Measurements from ENCODE around the gene GLRA3.

DNA sequence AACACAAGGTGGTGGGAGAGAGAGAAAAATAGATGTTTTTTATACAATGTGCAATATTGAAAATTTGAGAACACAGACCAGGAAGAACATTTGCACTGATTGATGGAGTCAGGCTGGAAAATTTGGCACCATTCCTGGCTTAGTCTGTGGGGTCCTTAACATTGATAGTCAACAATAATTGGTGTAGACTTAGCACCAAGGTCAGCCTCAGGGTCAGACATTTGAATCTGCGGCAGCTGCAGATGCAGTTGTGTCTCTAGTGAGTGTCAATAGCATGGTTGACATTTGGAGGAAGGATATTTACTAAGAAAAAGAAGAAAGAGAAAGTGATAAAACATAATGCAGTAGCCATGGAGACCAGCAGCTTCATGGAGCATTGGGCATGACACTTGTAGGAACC lies 31.5 kb upstream of the GLRA3 start:
- TF ChIP-seq CTCF (optimal IDR thresholded peaks at IDR 0.05 in 1 of 3, IDR thresholded peaks at IDR 0.05 in 1 of 3, conservative IDR thresholded peaks at IDR 0.05 in 1 of 3; ENCODE audit: extremely low read depth in 1 of 3, insufficient read depth in 2 of 3, low read length in 3 of 3), result no peak
- no peak for TF ChIP-seq EZH2 (IDR thresholded peaks at IDR 0.05; ENCODE audit: low read length)
